ENCODE results near the gene SLC36A3. TPM values are rescaled to one million over a fixed set of nuclear protein-coding genes. Genes with fewer than 3 reads are reported as not detected.

Gene SLC36A3
- total RNA-seq, 1 experiment from 2014 or later = not detected

DNA sequence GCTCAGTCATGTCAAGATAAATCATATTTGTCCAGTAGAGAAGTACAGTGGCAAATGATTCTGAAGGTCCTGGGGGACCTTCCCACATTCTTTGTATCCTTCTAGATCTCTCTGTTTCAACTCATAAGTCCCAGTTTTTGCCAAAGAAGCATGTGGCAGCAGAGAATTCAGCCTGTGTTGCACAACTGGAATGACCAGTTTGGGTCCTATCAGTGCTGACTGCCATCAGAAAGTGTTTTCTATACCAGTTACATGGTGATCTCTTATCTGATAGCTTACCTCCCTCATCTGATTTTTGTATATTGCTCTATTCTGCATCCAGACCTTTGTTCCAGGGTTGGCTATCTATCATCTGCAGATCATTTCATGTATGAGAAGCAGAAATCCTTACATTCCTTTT lies 28.9 kb downstream of the SLC36A3 start:
- Mint-ChIP-seq H3K9me3 (ENCODE audit: unreplicated experiment) (no peaks in the 10 kb centered on the region), H3K36me3 (ENCODE audit: insufficient read depth, unreplicated experiment) (no peaks in the 10 kb centered on the region), H3K4me1 (ENCODE audit: insufficient read depth, unreplicated experiment) (no peaks in the 10 kb centered on the region), H3K4me3 (ENCODE audit: unreplicated experiment) (no peak overlapping the region), H3K27ac (ENCODE audit: low read depth, unreplicated experiment) (no peak overlapping the region), H3K27me3 (ENCODE audit: insufficient read depth, unreplicated experiment) (no peaks in the 10 kb centered on the region)
- CTCF ChIA-PET = interaction anchor here (0.6 to 1.4 kb wide), 4 partner anchors 36 to 184 kb away, joined by 3 to 6 read pairs (median 4); no protein-coding TSS in a partner anchor
- TF ChIP-seq, protein P1, sequence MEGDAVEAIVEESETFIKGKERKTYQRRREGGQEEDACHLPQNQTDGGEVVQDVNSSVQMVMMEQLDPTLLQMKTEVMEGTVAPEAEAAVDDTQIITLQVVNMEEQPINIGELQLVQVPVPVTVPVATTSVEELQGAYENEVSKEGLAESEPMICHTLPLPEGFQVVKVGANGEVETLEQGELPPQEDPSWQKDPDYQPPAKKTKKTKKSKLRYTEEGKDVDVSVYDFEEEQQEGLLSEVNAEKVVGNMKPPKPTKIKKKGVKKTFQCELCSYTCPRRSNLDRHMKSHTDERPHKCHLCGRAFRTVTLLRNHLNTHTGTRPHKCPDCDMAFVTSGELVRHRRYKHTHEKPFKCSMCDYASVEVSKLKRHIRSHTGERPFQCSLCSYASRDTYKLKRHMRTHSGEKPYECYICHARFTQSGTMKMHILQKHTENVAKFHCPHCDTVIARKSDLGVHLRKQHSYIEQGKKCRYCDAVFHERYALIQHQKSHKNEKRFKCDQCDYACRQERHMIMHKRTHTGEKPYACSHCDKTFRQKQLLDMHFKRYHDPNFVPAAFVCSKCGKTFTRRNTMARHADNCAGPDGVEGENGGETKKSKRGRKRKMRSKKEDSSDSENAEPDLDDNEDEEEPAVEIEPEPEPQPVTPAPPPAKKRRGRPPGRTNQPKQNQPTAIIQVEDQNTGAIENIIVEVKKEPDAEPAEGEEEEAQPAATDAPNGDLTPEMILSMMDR (IDR thresholded peaks at IDR 0.05; ENCODE audit: unreplicated experiment) = no peak
- intact Hi-C loops (cut with micrococcal nuclease) = no loop called here
- no TSS peak for BruUV-seq (replicated peaks)
- no peak for DNase-seq (ENCODE audit: unreplicated experiment)
- POLR2A ChIA-PET = interaction anchor here (0.7 to 1.1 kb wide), 2 partner anchors 20 to 22 kb away, joined by 3 to 8 read pairs; partner anchors contain the start of gene GM2A

DNA sequence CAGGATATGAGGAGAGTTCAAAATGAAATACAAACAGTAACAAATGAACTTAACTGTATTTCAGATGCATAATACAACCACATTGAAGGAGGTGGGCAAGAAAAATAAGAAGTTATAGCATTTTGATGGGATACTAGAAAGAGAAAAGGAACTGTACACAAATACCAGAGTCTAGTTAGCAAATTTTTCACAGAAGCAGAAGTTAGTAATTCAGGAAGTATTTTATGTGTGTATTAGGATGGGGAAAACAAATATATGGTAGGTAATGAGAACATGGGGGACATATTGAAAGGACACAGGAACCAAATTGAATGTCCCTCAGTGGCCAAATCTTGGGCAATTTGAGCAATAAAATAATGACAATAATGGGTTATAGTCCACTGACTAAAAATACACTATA lies 32.2 kb downstream of the SLC36A3 start:
- CTCF ChIA-PET = no interaction called here
- BruUV-seq (replicated peaks) = no TSS peak
- DNase-seq (ENCODE audit: unreplicated experiment) = no peak
- no peak overlapping the region for H3K4me3 Mint-ChIP-seq (ENCODE audit: unreplicated experiment)
- H3K27ac Mint-ChIP-seq (ENCODE audit: low read depth, unreplicated experiment) = no peak overlapping the region
- intact Hi-C loops (cut with micrococcal nuclease) = no loop called here
- TF ChIP-seq, protein P1 (IDR thresholded peaks at IDR 0.05; ENCODE audit: unreplicated experiment) = no peak
- no peaks in the 10 kb centered on the region for H3K27me3 Mint-ChIP-seq (ENCODE audit: insufficient read depth, unreplicated experiment)
- H3K9me3 Mint-ChIP-seq (ENCODE audit: unreplicated experiment) = no peaks in the 10 kb centered on the region
- POLR2A ChIA-PET = interaction anchor here (0.8 kb wide), 1 partner anchor 17 kb away, joined by 3 read pairs; no protein-coding TSS in a partner anchor
- no peaks in the 10 kb centered on the region for H3K4me1 Mint-ChIP-seq (ENCODE audit: insufficient read depth, unreplicated experiment)
- H3K36me3 Mint-ChIP-seq (ENCODE audit: insufficient read depth, unreplicated experiment) = peaks cover 26% of the 10 kb centered on the region

DNA sequence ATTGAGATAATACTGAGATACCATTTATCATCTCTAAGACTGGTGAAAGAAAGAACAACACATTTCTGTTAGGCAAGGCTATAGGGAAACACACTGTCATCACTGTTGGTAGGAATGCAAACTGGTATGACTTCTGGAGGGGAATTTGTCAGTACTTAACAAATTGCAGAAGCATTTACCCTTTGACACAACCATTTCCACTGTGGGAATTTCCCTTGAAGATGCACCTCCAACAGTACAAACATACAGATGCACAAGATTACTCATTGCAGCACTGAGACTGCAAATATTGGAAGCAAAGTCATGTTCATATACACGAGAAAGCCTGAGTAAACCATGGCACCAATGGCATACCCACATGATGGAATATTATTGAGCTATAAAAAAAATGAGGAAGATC lies 33.0 kb downstream of the SLC36A3 start:
- H3K4me3 Mint-ChIP-seq (ENCODE audit: unreplicated experiment) = no peak overlapping the region
- no peaks in the 10 kb centered on the region for H3K9me3 Mint-ChIP-seq (ENCODE audit: unreplicated experiment)
- CTCF ChIA-PET = no interaction called here
- H3K27ac Mint-ChIP-seq (ENCODE audit: low read depth, unreplicated experiment) = no peak overlapping the region
- H3K36me3 Mint-ChIP-seq (ENCODE audit: insufficient read depth, unreplicated experiment) = peaks cover 33% of the 10 kb centered on the region
- POLR2A ChIA-PET = interaction anchor here (0.8 kb wide), 1 partner anchor 17 kb away, joined by 3 read pairs; no protein-coding TSS in a partner anchor
- TF ChIP-seq, protein P1 (IDR thresholded peaks at IDR 0.05; ENCODE audit: unreplicated experiment) = no peak
- no peaks in the 10 kb centered on the region for H3K27me3 Mint-ChIP-seq (ENCODE audit: insufficient read depth, unreplicated experiment)
- no peak for DNase-seq (ENCODE audit: unreplicated experiment)
- intact Hi-C loops (cut with micrococcal nuclease) = no loop called here
- no TSS peak for BruUV-seq (replicated peaks)
- no peaks in the 10 kb centered on the region for H3K4me1 Mint-ChIP-seq (ENCODE audit: insufficient read depth, unreplicated experiment)

DNA sequence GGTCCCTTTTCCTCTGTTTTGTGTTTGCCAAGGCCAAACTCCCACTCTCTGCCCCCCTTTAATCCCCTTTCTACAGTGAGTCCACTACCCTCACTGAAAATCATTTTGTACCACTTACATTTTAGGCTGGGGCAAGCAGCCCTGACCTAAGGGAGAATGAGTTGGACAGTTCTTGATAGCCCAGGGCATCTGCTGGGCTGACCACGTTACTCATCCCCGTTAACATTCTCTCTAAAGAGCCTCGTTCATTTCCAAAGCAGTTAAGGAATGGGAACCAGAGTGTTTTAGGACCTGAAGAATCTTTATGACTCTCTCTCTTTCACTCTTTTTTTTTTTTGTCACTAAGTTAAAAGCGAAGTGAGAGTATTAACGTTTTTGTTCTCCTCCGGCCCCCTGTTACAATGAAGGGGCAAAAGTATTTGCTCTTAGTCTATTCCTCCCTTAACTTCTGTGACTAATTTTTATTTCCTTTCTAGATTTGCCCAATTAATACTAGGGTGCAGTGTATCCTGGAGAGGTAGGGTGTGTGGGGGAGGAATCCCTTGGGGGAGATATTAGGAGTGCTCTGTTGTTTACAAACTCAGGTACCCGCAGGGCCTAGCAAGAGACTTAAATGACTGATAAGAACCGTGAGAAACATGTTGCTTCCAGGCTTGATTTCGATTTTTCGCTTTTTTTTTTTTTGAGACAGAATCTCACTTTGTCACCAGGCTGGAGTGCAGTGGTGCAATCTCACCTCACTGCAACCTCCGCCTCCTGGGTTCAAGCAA lies 35.9 kb downstream of the SLC36A3 start:
- Mint-ChIP-seq H3K36me3 (ENCODE audit: insufficient read depth, unreplicated experiment) (peaks cover 60% of the 10 kb centered on the region), H3K4me3 (ENCODE audit: unreplicated experiment) (no peak overlapping the region), H3K27me3 (ENCODE audit: insufficient read depth, unreplicated experiment) (no peaks in the 10 kb centered on the region), H3K9me3 (ENCODE audit: unreplicated experiment) (no peaks in the 10 kb centered on the region), H3K4me1 (ENCODE audit: insufficient read depth, unreplicated experiment) (peaks cover 20% of the 10 kb centered on the region), H3K27ac (ENCODE audit: low read depth, unreplicated experiment) (no peak overlapping the region)
- TF ChIP-seq, protein P1 (IDR thresholded peaks at IDR 0.05; ENCODE audit: unreplicated experiment) = no peak
- intact Hi-C loops (cut with micrococcal nuclease) = no loop called here
- BruUV-seq (replicated peaks) = no TSS peak
- ChIA-PET POLR2A (no interaction called here), CTCF (no interaction called here)
- DNase-seq (ENCODE audit: unreplicated experiment) = no peak
